ENCODE measurements around the gene ADARB2.
"Not testable (repeated sequence)": the region's sequence is repeated elsewhere in the genome, so short reads cannot be mapped to it uniquely, and the experiment has no call there.

ADARB2 gene

GRCh38 chr10:1172256-1172984 is 564.9 kb downstream of the ADARB2 start:
- no peak for DNase-seq

- no peak for DNase-seq
These were observed 565.7 kb downstream of the ADARB2 start for GRCh38 chr10:1171586-1171985.

- no peak for DNase-seq
These were observed 566.1 kb downstream of the ADARB2 start for GRCh38 chr10:1171182-1171581.

- no peak for DNase-seq
These were observed 566.5 kb downstream of the ADARB2 start for GRCh38 chr10:1170867-1171180.

- no peak for DNase-seq
These were observed 567.1 kb downstream of the ADARB2 start for GRCh38 chr10:1169981-1170866.

GRCh38 chr10:1169186-1169885 is 568.0 kb downstream of the ADARB2 start:
- DNase-seq = no peak

- no peak for DNase-seq
These were observed 568.6 kb downstream of the ADARB2 start for GRCh38 chr10:1168763-1169162.

- DNase-seq = no peak
These were observed 570.5 kb downstream of the ADARB2 start for GRCh38 chr10:1166828-1167275.

GRCh38 chr10:1166101-1166827 is 571.1 kb downstream of the ADARB2 start:
- no peak for DNase-seq

GRCh38 chr10:1163831-1164230 is 573.5 kb downstream of the ADARB2 start:
- no peak for DNase-seq

- no peak for DNase-seq
These were observed 574.1 kb downstream of the ADARB2 start for GRCh38 chr10:1163204-1163660.

- DNase-seq = no peak
These were observed 574.7 kb downstream of the ADARB2 start for GRCh38 chr10:1162481-1163203.

- not testable (repeated sequence) for DNase-seq
These were observed 576.0 kb downstream of the ADARB2 start for GRCh38 chr10:1161315-1161673.

GRCh38 chr10:1160561-1161314 is 576.6 kb downstream of the ADARB2 start:
- DNase-seq = no peak

GRCh38 chr10:1159131-1160061 is 577.9 kb downstream of the ADARB2 start:
- DNase-seq = no peak

GRCh38 chr10:1158536-1158935 is 578.8 kb downstream of the ADARB2 start:
- not testable (repeated sequence) for DNase-seq

- DNase-seq = no peak
These were observed 579.3 kb downstream of the ADARB2 start for GRCh38 chr10:1158066-1158465.

GRCh38 chr10:1157615-1157933 is 579.8 kb downstream of the ADARB2 start:
- no peak for DNase-seq

GRCh38 chr10:1156921-1157614 is 580.3 kb downstream of the ADARB2 start:
- no peak for DNase-seq

GRCh38 chr10:1156616-1156886 is 580.8 kb downstream of the ADARB2 start:
- DNase-seq = no peak

Measured in NCI-H1417 (cell line).